Fibroblast of pulmonary artery (primary cell): Measurements from ENCODE around the gene ZNF687.

ENCODE experiments used
- DNase-seq: peaks from one replicate; pipeline ENCODE4 v3.0.0-alpha.2; 2010; ENCODE audit warnings: low read depth
- H3K4me3 ChIP-seq: replicated peaks from 2 replicates; pipeline ENCODE4 v1.5.1; 2011; ENCODE audit warnings: low read depth, mild to moderate bottlenecking, control low read depth, low read length, moderate library complexity
- CTCF ChIP-seq: IDR thresholded peaks from 2 replicates; pipeline ENCODE4 v1.5.1; 2011; ENCODE audit warnings: mild to moderate bottlenecking, control low read depth, low read length, inconsistent platforms; ENCODE audit errors: missing control alignments

Gene ZNF687

GRCh38 chr1:151294742-151295462 is 12.8 kb downstream of the ZNF687 start:
- no peak overlapping the region for H3K4me3 ChIP-seq
- no peak for TF ChIP-seq CTCF
- no peak for DNase-seq

- peak; percentile 67 for DNase-seq
- H3K4me3 ChIP-seq = no peak overlapping the region
- no peak for TF ChIP-seq CTCF
Measured at GRCh38 chr1:151309811-151310323, 27.8 kb downstream of the ZNF687 start.

GRCh38 chr1:151311011-151311410 is 28.9 kb downstream of the ZNF687 start:
- no peak for TF ChIP-seq CTCF
- H3K4me3 ChIP-seq = no peak overlapping the region
- peak; percentile 28 for DNase-seq

GRCh38 chr1:151311589-151312331 is 29.7 kb downstream of the ZNF687 start:
- no peak overlapping the region for H3K4me3 ChIP-seq
- no peak for TF ChIP-seq CTCF
- DNase-seq = peak; percentile 99

- no peak for TF ChIP-seq CTCF
- no peak overlapping the region for H3K4me3 ChIP-seq
- DNase-seq = peak; percentile 20
Measured at GRCh38 chr1:151312411-151312810, 30.3 kb downstream of the ZNF687 start.

- no peak overlapping the region for H3K4me3 ChIP-seq
- TF ChIP-seq CTCF = no peak
- no peak for DNase-seq
Measured at GRCh38 chr1:151312826-151313225, 30.7 kb downstream of the ZNF687 start.
